ENCODE measurements around the gene TUT1. TPM values are rescaled to one million over a fixed set of nuclear protein-coding genes. Genes with fewer than 3 reads are reported as not detected.

TUT1 gene
- total RNA-seq, 1 experiment from 2014 or later: 40.0 TPM

DNA sequence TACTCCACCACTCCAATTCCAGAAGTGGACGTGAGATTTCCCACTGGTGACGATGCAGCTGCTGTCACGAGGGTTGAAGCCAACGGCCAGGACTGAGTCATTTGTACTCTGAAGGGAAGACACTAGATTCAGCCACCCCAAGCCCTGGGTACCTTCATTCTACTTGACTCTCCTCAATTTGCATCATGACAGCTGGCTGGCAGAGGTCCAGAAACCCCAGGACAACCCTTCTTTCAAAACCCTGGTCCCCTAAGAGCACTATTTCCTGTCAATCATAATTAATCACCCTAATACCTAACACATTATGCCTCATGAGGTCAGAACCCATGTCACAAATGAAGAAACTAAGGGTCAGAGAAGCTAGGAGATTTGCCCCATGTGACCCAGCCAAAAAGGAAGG is 16.4 kb upstream of the TUT1 start:
- peaks cover 30% of the 10 kb centered on the region for H3K27me3 Mint-ChIP-seq (ENCODE audit: low read depth)
- ChIA-PET POLR2A (no interaction called here), CTCF (interaction anchor here (0.6 to 8.9 kb wide), 3 partner anchors 8 to 15 kb away, joined by 3 to 74 read pairs (median 6); partner anchors contain the start of genes B3GAT3 and TUT1)
- H3K9me3 Mint-ChIP-seq: no peaks in the 10 kb centered on the region
- H3K27ac Mint-ChIP-seq: peak overlapping the region; percentile 92
- peaks cover 57% of the 10 kb centered on the region for H3K4me1 Mint-ChIP-seq
- H3K4me3 Mint-ChIP-seq: no peak overlapping the region
- ATAC-seq (no peak), DNase-seq (ENCODE audit: low spot score) (no peak)
- TF ChIP-seq NFE2L1 (CRISPR knock-in tag; IDR thresholded peaks at IDR 0.05): no peak
- no peak for TF ChIP-seq KAT7 (CRISPR knock-in tag; IDR thresholded peaks at IDR 0.05; ENCODE audit: borderline replicate concordance)
- TF ChIP-seq GTF2I (CRISPR knock-in tag; conservative IDR thresholded peaks at IDR 0.05): no peak
- TF ChIP-seq GABPB1 (CRISPR knock-in tag; IDR thresholded peaks at IDR 0.05): no peak
- TF ChIP-seq ELF4 (CRISPR knock-in tag; IDR thresholded peaks at IDR 0.05; ENCODE audit: low read depth): no peak
- TF ChIP-seq SMAD3 (CRISPR knock-in tag; IDR thresholded peaks at IDR 0.05; ENCODE audit: borderline replicate concordance): no peak
- TF ChIP-seq, protein P1, sequence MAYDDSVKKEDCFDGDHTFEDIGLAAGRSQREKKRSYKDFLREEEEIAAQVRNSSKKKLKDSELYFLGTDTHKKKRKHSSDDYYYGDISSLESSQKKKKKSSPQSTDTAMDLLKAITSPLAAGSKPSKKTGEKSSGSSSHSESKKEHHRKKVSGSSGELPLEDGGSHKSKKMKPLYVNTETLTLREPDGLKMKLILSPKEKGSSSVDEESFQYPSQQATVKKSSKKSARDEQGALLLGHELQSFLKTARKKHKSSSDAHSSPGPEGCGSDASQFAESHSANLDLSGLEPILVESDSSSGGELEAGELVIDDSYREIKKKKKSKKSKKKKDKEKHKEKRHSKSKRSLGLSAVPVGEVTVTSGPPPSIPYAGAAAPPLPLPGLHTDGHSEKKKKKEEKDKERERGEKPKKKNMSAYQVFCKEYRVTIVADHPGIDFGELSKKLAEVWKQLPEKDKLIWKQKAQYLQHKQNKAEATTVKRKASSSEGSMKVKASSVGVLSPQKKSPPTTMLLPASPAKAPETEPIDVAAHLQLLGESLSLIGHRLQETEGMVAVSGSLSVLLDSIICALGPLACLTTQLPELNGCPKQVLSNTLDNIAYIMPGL (CRISPR knock-in tag; IDR thresholded peaks at IDR 0.05): no peak
- TF ChIP-seq, protein P2, sequence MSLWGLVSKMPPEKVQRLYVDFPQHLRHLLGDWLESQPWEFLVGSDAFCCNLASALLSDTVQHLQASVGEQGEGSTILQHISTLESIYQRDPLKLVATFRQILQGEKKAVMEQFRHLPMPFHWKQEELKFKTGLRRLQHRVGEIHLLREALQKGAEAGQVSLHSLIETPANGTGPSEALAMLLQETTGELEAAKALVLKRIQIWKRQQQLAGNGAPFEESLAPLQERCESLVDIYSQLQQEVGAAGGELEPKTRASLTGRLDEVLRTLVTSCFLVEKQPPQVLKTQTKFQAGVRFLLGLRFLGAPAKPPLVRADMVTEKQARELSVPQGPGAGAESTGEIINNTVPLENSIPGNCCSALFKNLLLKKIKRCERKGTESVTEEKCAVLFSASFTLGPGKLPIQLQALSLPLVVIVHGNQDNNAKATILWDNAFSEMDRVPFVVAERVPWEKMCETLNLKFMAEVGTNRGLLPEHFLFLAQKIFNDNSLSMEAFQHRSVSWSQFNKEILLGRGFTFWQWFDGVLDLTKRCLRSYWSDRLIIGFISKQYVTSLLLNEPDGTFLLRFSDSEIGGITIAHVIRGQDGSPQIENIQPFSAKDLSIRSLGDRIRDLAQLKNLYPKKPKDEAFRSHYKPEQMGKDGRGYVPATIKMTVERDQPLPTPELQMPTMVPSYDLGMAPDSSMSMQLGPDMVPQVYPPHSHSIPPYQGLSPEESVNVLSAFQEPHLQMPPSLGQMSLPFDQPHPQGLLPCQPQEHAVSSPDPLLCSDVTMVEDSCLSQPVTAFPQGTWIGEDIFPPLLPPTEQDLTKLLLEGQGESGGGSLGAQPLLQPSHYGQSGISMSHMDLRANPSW (CRISPR knock-in tag; conservative IDR thresholded peaks at IDR 0.05; ENCODE audit: low read depth): no peak
- TF ChIP-seq, protein P3, sequence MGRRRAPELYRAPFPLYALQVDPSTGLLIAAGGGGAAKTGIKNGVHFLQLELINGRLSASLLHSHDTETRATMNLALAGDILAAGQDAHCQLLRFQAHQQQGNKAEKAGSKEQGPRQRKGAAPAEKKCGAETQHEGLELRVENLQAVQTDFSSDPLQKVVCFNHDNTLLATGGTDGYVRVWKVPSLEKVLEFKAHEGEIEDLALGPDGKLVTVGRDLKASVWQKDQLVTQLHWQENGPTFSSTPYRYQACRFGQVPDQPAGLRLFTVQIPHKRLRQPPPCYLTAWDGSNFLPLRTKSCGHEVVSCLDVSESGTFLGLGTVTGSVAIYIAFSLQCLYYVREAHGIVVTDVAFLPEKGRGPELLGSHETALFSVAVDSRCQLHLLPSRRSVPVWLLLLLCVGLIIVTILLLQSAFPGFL (CRISPR knock-in tag; IDR thresholded peaks at IDR 0.05; ENCODE audit: borderline replicate concordance): no peak
- no peak for TF ChIP-seq IRF2 (CRISPR knock-in tag; IDR thresholded peaks at IDR 0.05; ENCODE audit: borderline replicate concordance, low read depth)
- TF ChIP-seq, protein P4, sequence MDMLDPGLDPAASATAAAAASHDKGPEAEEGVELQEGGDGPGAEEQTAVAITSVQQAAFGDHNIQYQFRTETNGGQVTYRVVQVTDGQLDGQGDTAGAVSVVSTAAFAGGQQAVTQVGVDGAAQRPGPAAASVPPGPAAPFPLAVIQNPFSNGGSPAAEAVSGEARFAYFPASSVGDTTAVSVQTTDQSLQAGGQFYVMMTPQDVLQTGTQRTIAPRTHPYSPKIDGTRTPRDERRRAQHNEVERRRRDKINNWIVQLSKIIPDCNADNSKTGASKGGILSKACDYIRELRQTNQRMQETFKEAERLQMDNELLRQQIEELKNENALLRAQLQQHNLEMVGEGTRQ (CRISPR knock-in tag; IDR thresholded peaks at IDR 0.05): no peak
- TF ChIP-seq, protein P5, sequence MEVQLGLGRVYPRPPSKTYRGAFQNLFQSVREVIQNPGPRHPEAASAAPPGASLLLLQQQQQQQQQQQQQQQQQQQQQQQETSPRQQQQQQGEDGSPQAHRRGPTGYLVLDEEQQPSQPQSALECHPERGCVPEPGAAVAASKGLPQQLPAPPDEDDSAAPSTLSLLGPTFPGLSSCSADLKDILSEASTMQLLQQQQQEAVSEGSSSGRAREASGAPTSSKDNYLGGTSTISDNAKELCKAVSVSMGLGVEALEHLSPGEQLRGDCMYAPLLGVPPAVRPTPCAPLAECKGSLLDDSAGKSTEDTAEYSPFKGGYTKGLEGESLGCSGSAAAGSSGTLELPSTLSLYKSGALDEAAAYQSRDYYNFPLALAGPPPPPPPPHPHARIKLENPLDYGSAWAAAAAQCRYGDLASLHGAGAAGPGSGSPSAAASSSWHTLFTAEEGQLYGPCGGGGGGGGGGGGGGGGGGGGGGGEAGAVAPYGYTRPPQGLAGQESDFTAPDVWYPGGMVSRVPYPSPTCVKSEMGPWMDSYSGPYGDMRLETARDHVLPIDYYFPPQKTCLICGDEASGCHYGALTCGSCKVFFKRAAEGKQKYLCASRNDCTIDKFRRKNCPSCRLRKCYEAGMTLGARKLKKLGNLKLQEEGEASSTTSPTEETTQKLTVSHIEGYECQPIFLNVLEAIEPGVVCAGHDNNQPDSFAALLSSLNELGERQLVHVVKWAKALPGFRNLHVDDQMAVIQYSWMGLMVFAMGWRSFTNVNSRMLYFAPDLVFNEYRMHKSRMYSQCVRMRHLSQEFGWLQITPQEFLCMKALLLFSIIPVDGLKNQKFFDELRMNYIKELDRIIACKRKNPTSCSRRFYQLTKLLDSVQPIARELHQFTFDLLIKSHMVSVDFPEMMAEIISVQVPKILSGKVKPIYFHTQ (CRISPR knock-in tag; IDR thresholded peaks at IDR 0.05): no peak
- no peak for TF ChIP-seq ZNF263 (CRISPR knock-in tag; IDR thresholded peaks at IDR 0.05; ENCODE audit: low read depth)
- TF ChIP-seq, protein P6, sequence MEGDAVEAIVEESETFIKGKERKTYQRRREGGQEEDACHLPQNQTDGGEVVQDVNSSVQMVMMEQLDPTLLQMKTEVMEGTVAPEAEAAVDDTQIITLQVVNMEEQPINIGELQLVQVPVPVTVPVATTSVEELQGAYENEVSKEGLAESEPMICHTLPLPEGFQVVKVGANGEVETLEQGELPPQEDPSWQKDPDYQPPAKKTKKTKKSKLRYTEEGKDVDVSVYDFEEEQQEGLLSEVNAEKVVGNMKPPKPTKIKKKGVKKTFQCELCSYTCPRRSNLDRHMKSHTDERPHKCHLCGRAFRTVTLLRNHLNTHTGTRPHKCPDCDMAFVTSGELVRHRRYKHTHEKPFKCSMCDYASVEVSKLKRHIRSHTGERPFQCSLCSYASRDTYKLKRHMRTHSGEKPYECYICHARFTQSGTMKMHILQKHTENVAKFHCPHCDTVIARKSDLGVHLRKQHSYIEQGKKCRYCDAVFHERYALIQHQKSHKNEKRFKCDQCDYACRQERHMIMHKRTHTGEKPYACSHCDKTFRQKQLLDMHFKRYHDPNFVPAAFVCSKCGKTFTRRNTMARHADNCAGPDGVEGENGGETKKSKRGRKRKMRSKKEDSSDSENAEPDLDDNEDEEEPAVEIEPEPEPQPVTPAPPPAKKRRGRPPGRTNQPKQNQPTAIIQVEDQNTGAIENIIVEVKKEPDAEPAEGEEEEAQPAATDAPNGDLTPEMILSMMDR (IDR thresholded peaks at IDR 0.05): no peak
- no peak for TF ChIP-seq ZNF138 (CRISPR knock-in tag; conservative IDR thresholded peaks at IDR 0.05)
- TF ChIP-seq, protein P7, sequence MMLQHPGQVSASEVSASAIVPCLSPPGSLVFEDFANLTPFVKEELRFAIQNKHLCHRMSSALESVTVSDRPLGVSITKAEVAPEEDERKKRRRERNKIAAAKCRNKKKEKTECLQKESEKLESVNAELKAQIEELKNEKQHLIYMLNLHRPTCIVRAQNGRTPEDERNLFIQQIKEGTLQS (CRISPR knock-in tag; conservative IDR thresholded peaks at IDR 0.05): no peak
- peaks cover 8% of the 10 kb centered on the region for H3K36me3 Mint-ChIP-seq
